GM12873 (cell line): Measurements from ENCODE around the gene CALML5.

ENCODE experiments used
- CTCF ChIP-seq: IDR thresholded peaks from 2 replicates; pipeline ENCODE4 v1.5.1; 2012; ENCODE audit warnings: low read depth, mild to moderate bottlenecking, moderate library complexity, low read length, control low read depth; ENCODE audit not compliant: insufficient read depth; ENCODE audit errors: missing control alignments

Gene CALML5

DNA sequence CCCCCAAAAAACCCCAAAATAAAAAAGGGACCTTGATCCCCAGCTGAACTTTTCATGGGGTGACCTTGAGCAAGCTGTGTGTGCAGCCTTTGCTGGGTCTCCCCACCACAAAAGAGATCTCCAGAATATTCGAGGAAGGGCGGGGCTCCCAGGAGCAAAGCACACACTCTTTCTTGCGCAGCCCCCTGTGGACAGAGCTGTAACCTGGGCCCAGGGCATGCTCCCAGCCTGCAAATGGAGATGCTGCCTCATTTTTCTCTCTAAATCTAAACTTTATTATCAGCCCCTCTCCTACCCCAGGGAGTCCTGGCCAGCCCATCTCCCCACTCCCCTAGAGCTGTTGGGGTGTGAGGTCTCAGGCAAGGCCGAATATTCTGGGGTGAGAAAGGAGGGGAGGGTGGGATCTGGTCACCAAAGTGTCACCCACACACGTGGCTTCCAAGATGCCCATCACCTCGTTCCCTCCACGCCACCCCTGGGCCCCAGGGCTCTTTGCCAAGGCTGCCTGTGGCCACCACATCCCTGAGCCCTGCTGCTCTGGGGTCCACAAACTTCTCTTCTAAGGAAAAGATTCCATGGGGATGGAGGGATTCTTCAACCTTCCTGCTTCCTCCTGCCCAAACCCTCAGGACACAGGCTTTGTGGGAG, 23.7 kb upstream of the CALML5 start:
- no peak for TF ChIP-seq CTCF

GRCh38 chr10:5519054-5519453, 19.7 kb upstream of the CALML5 start:
- TF ChIP-seq CTCF: no peak

GRCh38 chr10:5518143-5518542, 18.8 kb upstream of the CALML5 start:
- no peak for TF ChIP-seq CTCF

GRCh38 chr10:5517546-5517945, 18.2 kb upstream of the CALML5 start:
- TF ChIP-seq CTCF: no peak

DNA sequence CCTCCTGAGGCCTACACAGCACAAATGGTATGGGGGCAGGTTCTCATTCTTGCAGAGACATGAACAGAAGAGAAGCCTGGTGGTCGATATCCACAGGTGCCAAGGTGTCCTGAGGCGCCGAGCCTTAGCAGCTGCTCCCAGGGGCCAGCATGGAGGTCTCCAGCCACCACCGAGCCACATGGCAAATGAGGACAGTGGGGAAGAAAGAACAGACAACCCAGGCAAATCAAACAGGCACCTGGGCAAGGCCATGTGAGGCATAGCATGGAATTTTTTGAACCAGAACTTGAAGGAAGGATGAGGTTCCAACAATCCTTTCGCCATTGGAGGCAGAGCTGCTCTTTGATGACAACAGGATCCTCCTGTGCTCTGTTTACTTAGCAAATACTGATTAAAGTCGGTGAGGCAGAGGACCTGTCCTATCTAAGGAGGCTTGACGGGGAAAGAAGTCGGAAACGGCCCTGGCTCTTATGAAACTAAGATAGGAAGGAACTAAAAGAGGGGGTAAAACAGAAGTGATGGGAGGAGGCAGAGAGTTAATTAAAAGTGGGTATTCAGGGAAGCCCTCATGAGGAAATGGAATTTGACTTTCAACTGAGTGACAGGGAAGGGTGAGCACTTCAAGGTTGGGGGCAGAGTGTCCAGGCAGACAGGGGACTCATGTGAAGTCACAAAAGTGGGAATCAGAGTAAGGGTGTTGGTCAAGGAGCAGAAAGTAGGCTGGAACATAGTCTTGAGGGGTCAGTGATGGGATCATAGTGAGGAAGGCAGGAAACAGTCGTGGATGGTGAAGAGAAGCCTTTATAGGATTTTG, 16.8 kb upstream of the CALML5 start:
- no peak for TF ChIP-seq CTCF

- TF ChIP-seq CTCF: no peak
Measured at GRCh38 chr10:5514226-5514850, 15.0 kb upstream of the CALML5 start.

- TF ChIP-seq CTCF: no peak
Measured at GRCh38 chr10:5512881-5513612, 13.7 kb upstream of the CALML5 start.
